ENCODE results near the gene CRY1.

DNA sequence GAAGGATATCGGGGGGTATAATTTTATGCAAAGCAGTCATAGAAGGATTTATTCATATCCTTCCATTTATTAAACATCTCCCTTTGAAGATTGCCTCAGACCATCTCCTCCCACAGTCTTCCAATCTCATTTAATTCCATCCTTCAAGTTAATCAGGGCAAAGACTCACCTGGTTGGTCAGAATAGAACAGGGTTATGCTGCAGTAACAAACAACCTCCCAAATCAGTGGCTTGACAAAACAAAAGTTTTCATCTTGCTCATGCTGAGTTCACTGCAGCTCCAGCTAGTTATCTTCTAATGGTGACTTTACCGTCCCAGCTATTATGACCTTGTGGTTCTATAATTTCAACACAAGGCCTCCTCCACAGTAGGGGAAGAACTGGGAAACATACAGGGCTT, 57.6 kb downstream of the CRY1 start:
- TF ChIP-seq ESRRA (IDR thresholded peaks at IDR 0.05; ENCODE audit: borderline replicate concordance, low read length) (no peak), TFCP2L1 (CRISPR knock-in tag; IDR thresholded peaks at IDR 0.05) (no peak), POLR2A (IDR thresholded peaks at IDR 0.05; ENCODE audit: low read length) (no peak), SREBF2 (IDR thresholded peaks at IDR 0.05) (no peak), RFX5 (IDR thresholded peaks at IDR 0.05) (no peak), HOXA7 (CRISPR knock-in tag; IDR thresholded peaks at IDR 0.05) (no peak), MAFK (IDR thresholded peaks at IDR 0.05; ENCODE audit: partially characterized antibody) (no peak)
- TF ChIP-seq, protein P1, sequence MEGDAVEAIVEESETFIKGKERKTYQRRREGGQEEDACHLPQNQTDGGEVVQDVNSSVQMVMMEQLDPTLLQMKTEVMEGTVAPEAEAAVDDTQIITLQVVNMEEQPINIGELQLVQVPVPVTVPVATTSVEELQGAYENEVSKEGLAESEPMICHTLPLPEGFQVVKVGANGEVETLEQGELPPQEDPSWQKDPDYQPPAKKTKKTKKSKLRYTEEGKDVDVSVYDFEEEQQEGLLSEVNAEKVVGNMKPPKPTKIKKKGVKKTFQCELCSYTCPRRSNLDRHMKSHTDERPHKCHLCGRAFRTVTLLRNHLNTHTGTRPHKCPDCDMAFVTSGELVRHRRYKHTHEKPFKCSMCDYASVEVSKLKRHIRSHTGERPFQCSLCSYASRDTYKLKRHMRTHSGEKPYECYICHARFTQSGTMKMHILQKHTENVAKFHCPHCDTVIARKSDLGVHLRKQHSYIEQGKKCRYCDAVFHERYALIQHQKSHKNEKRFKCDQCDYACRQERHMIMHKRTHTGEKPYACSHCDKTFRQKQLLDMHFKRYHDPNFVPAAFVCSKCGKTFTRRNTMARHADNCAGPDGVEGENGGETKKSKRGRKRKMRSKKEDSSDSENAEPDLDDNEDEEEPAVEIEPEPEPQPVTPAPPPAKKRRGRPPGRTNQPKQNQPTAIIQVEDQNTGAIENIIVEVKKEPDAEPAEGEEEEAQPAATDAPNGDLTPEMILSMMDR (IDR thresholded peaks at IDR 0.05): no peak
